BE2C (cell line): Measurements from ENCODE around the gene SESN1.

ENCODE experiments used
- DNase-seq: peaks from one replicate; pipeline ENCODE4 v3.0.0-alpha.2; 2020
- H3K27me3 ChIP-seq: fragments of 250-450 bp; sonication (Bioruptor Pico); 2 replicates; pipeline ENCODE4 v1.5.1; 2020; ENCODE audit warnings: mild to moderate bottlenecking
- H3K36me3 ChIP-seq: fragments of 250-450 bp; sonication (Bioruptor Pico); 2 replicates; pipeline ENCODE4 v1.5.1; 2020; ENCODE audit warnings: mild to moderate bottlenecking
- H3K4me1 ChIP-seq: fragments of 250-450 bp; sonication (Bioruptor Pico); 2 replicates; pipeline ENCODE4 v1.5.1; 2020
- H3K4me3 ChIP-seq: 2 replicates; pipeline ENCODE4 v1.5.1; 2011; ENCODE audit warnings: low read depth, low read length
- H3K9me3 ChIP-seq: fragments of 250-450 bp; sonication (Bioruptor Pico); 2 replicates; pipeline ENCODE4 v1.5.1; 2020
- TF ChIP-seq, protein P1 (sequence below): IDR thresholded peaks from 2 replicates; pipeline ENCODE4 v1.5.1; 2012; ENCODE audit warnings: mild to moderate bottlenecking, low read depth, low read length

The SESN1 gene

DNA sequence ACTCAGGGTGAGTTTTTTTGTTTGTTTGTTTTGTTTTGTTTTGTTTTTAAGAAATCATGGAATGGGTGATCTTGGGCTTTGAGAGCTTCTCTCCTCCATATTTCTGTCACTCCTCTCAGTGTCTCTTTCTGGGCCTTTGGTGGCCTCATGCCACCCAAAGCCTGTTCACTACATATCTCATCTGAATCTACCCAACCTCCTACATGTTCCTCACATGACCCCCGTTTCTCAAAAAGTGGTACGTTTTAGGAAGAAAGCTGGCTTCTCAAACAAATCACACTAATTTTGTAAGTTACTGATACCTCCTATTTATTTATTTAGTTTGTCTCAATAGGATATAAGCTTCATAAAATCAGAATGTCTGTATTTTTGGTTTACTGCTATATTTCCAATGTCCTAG is 80.0 kb downstream of the SESN1 start:
- no peaks in the 10 kb centered on the region for H3K36me3 ChIP-seq
- H3K9me3 ChIP-seq: no peaks in the 10 kb centered on the region
- TF ChIP-seq, protein P1, sequence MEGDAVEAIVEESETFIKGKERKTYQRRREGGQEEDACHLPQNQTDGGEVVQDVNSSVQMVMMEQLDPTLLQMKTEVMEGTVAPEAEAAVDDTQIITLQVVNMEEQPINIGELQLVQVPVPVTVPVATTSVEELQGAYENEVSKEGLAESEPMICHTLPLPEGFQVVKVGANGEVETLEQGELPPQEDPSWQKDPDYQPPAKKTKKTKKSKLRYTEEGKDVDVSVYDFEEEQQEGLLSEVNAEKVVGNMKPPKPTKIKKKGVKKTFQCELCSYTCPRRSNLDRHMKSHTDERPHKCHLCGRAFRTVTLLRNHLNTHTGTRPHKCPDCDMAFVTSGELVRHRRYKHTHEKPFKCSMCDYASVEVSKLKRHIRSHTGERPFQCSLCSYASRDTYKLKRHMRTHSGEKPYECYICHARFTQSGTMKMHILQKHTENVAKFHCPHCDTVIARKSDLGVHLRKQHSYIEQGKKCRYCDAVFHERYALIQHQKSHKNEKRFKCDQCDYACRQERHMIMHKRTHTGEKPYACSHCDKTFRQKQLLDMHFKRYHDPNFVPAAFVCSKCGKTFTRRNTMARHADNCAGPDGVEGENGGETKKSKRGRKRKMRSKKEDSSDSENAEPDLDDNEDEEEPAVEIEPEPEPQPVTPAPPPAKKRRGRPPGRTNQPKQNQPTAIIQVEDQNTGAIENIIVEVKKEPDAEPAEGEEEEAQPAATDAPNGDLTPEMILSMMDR: no peak
- no peak for DNase-seq
- H3K4me3 ChIP-seq: no peak overlapping the region
- no peaks in the 10 kb centered on the region for H3K27me3 ChIP-seq
- no peaks in the 10 kb centered on the region; the same call in 1 of the 2 replicates for H3K4me1 ChIP-seq

DNA sequence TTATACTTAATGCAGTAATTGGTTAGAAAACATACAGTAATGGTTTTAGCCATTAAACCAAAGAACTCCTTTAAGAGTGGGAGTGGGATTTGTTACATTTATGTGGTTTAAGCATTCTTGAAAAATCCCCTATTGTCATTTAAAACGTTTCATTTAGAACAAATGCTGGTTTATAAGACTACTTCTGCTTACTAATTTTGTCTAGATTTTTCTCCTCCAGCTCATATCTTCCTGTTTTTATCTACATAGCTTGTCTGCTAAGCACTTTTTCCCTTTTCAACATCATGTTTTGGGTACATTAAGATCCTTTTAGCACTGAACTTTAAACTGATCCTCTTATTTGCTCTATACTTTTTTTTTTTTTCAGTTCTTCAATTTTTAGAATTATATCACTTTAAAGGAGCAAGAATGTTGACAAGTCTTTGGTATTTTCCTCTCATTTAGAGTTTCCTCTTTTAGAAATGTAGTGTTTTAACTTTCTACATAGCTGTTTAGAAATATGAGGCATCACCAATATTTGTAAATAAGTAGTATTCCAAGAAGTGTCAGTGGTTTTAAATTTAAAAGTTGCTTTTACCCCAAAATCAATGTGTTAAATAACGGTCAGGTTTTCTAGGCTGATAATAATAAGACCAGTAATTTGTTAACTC is 80.9 kb downstream of the SESN1 start:
- H3K9me3 ChIP-seq: no peaks in the 10 kb centered on the region
- H3K4me1 ChIP-seq: no peaks in the 10 kb centered on the region; the same call in 1 of the 2 replicates
- H3K4me3 ChIP-seq: no peak overlapping the region
- TF ChIP-seq, protein P1: no peak
- H3K27me3 ChIP-seq: no peaks in the 10 kb centered on the region
- no peaks in the 10 kb centered on the region for H3K36me3 ChIP-seq
- DNase-seq: no peak

DNA sequence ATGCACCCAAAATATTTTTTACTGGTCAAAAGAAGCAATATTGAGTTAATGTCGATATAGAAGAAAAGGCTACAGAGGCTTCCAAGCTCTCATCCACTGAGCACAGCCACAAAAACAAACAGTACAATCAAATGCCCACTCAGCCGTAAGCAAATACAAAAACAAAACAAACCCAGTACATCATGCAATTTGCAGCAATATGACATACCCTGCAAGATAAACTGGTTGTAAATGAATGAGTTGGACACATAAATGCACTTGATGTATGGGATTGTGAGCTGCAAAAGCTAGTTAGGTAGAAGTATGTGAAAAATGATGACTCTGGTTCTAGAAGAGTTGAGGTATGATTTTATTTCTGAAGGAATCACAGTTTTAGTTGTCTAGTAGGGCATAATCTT is 83.9 kb downstream of the SESN1 start:
- Histone ChIP-seq H3K27me3 (no peaks in the 10 kb centered on the region), H3K4me1 (no peaks in the 10 kb centered on the region; the same call in none of the 2 replicates), H3K36me3 (no peaks in the 10 kb centered on the region), H3K9me3 (no peaks in the 10 kb centered on the region), H3K4me3 (no peak overlapping the region)
- TF ChIP-seq, protein P1: no peak
- DNase-seq: no peak

DNA sequence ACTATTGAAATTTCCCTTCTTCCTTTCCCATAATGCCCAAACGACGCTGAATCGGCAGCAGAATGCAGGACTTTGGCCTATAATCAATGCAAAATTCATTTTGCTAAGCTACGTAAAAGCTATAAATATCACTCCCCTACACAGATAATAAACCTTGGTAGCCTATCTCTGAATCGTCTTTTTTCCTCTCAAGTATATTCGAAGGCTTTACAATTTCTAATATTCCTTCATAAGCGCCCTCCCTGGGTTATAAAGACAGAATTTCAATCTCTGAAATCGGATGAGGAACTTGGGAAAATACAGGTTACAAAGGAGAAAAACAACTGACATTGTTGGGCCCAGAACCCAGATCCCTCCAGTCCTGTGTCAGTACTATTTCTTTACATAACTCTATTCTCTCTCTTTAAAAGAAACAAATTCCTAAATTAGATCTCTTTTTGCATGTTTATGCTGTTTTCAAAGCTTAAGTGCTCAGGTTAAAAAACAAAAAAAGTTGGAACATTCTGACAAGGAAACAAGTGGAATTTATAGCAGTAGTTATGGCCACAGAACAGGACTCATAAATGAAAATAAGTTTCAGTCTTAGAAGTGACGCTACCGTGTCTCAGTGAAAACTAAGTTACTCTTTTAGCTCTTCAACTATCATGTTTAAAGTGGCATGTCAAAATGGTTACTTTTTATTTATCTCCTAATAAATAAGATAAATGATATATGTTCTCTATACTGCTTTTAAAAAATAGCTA is 84.5 kb downstream of the SESN1 start:
- H3K4me1 ChIP-seq: no peaks in the 10 kb centered on the region; the same call in none of the 2 replicates
- DNase-seq: no peak
- no peaks in the 10 kb centered on the region for H3K27me3 ChIP-seq
- H3K4me3 ChIP-seq: peak overlapping the region; percentile 74
- no peaks in the 10 kb centered on the region for H3K9me3 ChIP-seq
- no peaks in the 10 kb centered on the region for H3K36me3 ChIP-seq
- TF ChIP-seq, protein P1: no peak

DNA sequence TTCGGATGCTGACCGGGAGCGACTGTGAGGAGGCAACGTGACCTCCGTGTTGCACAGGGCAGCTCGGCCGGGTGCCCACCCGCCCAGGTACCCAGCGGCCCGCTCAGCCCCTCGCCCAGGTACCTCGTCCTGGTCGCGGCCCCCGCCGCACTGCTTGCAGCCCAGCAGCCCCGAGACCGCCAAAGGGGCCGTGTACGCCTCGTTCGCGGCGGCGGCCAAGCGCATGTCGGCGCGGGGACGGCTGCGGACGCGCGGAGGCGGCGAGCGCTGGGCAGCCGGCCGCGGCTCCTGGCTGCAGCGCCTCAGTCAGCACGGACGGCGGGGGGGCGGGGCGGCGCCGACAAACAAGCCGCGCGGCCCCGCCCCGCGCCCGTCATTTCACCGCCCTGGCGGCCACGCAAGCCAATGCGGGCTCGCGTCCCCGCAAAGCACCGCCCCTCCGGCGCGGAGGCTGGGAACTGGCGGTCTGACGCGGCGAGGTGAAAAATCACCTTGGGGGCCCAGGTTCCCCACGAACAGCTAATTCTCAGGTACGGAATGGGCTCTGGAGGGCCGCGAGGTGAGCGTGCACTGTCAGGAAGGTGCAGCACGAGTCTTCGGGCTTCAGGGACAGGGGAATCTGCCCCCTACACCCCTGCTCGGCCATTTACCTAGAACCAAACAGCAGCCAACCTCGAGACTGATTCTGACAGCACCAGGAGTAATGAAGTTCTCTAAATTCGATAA is 85.2 kb downstream of the SESN1 start:
- TF ChIP-seq, protein P1: no peak
- H3K27me3 ChIP-seq: no peaks in the 10 kb centered on the region
- no peaks in the 10 kb centered on the region for H3K36me3 ChIP-seq
- H3K4me3 ChIP-seq: peak overlapping the region; percentile 74
- no peaks in the 10 kb centered on the region; the same call in none of the 2 replicates for H3K4me1 ChIP-seq
- peak; percentile 98 for DNase-seq
- H3K9me3 ChIP-seq: no peaks in the 10 kb centered on the region
